SK-N-MC (cell line): ENCODE data around the gene CREB5.

ENCODE experiments used
- EZH2 ChIP-seq: fragments of 200-600 bp; sonication (generic); IDR thresholded peaks from one replicate; pipeline ENCODE4 v1.6.1; 2017; ENCODE audit warnings: antibody characterized with exemption
- FOXP2 ChIP-seq: optimal IDR thresholded peaks from 2 replicates; pipeline ENCODE3; 2011; ENCODE audit warnings: mild to moderate bottlenecking, moderate library complexity; ENCODE audit not compliant: insufficient read depth; ENCODE audit errors: extremely low read length, control extremely low read depth
- POLR2AphosphoS5 ChIP-seq: IDR thresholded peaks from 2 replicates; pipeline ENCODE4 v1.6.1; 2012; ENCODE audit warnings: mild to moderate bottlenecking, low read depth, low read length, borderline replicate concordance

GRCh38 chr7:28711114-28711513 lies 298.8 kb downstream of the CREB5 start:
- TF ChIP-seq EZH2 (no peak), POLR2AphosphoS5 (no peak), FOXP2 (no peak)
